Right atrium auricular region (tissue), 2 donors: ENCODE data around the gene USP21. TPM values are rescaled to one million over a fixed set of nuclear protein-coding genes. Genes with fewer than 3 reads are reported as not detected.

Experiments used
- DNase-seq: peaks from one replicate; pipeline ENCODE4 v3.0.0-alpha.2; 2019; ENCODE audit warnings: low spot score
- H3K27ac ChIP-seq, 2 donors: fragments of 200-600 bp; sonication (generic); 1 replicate in 1 of 2; 2 replicates in 1 of 2; pipeline ENCODE4 v1.5.1; 2016 to 2019
- H3K27me3 ChIP-seq, 2 donors: fragments of 200-600 bp; sonication (generic); one replicate each; pipeline versions ENCODE4 v1.5.1 to v1.6.0; 2017 to 2019
- H3K36me3 ChIP-seq: fragments of 200-600 bp; sonication (generic); one replicate; pipeline ENCODE4 v1.5.1; 2016
- H3K4me1 ChIP-seq, 2 donors: fragments of 200-600 bp; sonication (generic); one replicate each; pipeline versions ENCODE4 v1.5.1 to v1.6.0; 2017 to 2019
- H3K4me3 ChIP-seq, 2 donors: fragments of 200-600 bp; sonication (generic); 1 replicate in 1 of 2; 2 replicates in 1 of 2; pipeline ENCODE4 v1.5.1; 2017 to 2019; ENCODE audit warnings: mild to moderate bottlenecking in 1 of 2, moderate library complexity in 1 of 2
- H3K9me3 ChIP-seq, 2 donors: fragments of 200-600 bp; sonication (generic); one replicate each; pipeline ENCODE4 v1.5.1; 2019
- CTCF ChIP-seq, 2 donors: fragments of 200-600 bp; sonication (generic); IDR thresholded peaks; one replicate each; pipeline ENCODE4 v1.5.1; 2019; ENCODE audit warnings: antibody characterized with exemption in 2 of 2
- total RNA-seq, 2 donors: library from RNA; depleted of rRNA; stranded (reverse); fragments of >200 nt; gene quantifications; one replicate each; pipeline ENCODE4 v1.1.0, GENCODE V29; 2016

USP21 gene
- total RNA-seq, 2 donors from 2014 or later, result 13.5 to 14.4 TPM

- H3K27ac ChIP-seq, result no peak overlapping the region
- no peaks in the 10 kb centered on the region for H3K27me3 ChIP-seq
- DNase-seq, result no peak
- peaks cover 0 to 47% of the 10 kb centered on the region in 2 donors for H3K4me1 ChIP-seq
- TF ChIP-seq CTCF (IDR thresholded peaks at IDR 0.05), result no peak
- H3K4me3 ChIP-seq, result no peak overlapping the region
- no peaks in the 10 kb centered on the region for H3K9me3 ChIP-seq
- H3K36me3 ChIP-seq, result peaks cover 27% of the 10 kb centered on the region
These were observed 2.8 kb downstream of the USP21 start for GRCh38 chr1:161162052-161162451.

GRCh38 chr1:161162806-161163205 is 3.5 kb downstream of the USP21 start:
- H3K27me3 ChIP-seq, result no peaks in the 10 kb centered on the region
- no peak for DNase-seq
- peaks cover 19% of the 10 kb centered on the region for H3K36me3 ChIP-seq
- H3K27ac ChIP-seq, result no peak overlapping the region
- no peak for TF ChIP-seq CTCF (IDR thresholded peaks at IDR 0.05)
- H3K4me3 ChIP-seq, result no peak overlapping the region
- peaks cover 0 to 50% of the 10 kb centered on the region in 2 donors for H3K4me1 ChIP-seq
- no peaks in the 10 kb centered on the region for H3K9me3 ChIP-seq

- H3K4me1 ChIP-seq, result peaks cover 0 to 46% of the 10 kb centered on the region in 2 donors
- H3K4me3 ChIP-seq, result no peak overlapping the region
- H3K36me3 ChIP-seq, result peaks cover 17% of the 10 kb centered on the region
- no peak for TF ChIP-seq CTCF (IDR thresholded peaks at IDR 0.05)
- no peaks in the 10 kb centered on the region for H3K27me3 ChIP-seq
- no peaks in the 10 kb centered on the region for H3K9me3 ChIP-seq
- DNase-seq, result no peak
- no peak overlapping the region for H3K27ac ChIP-seq
These were observed 4.5 kb downstream of the USP21 start for GRCh38 chr1:161163793-161164192.

- Histone ChIP-seq H3K4me3 (peak overlapping the region; percentile 75 to 90), H3K4me1 (peaks cover 0 to 38% of the 10 kb centered on the region in 2 donors), H3K36me3 (peaks cover 21% of the 10 kb centered on the region), H3K27ac (peak overlapping the region; percentile 84 to 89), H3K9me3 (no peaks in the 10 kb centered on the region), H3K27me3 (no peaks in the 10 kb centered on the region)
- DNase-seq, result no peak
- TF ChIP-seq CTCF (IDR thresholded peaks at IDR 0.05), result no peak
These were observed 5.8 kb downstream of the USP21 start for GRCh38 chr1:161164901-161165610.

GRCh38 chr1:161165742-161166668 is 6.7 kb downstream of the USP21 start, which contains the start of gene PPOX:
PPOX (plus strand) TSS chr1:161166426; CDS start chr1:161166848, 422 bp downstream.
- peaks cover 0 to 28% of the 10 kb centered on the region in 2 donors for H3K4me1 ChIP-seq
- no peaks in the 10 kb centered on the region for H3K9me3 ChIP-seq
- H3K27me3 ChIP-seq, result no peaks in the 10 kb centered on the region
- peak; percentile 99 for DNase-seq
- H3K4me3 ChIP-seq, result peak within 1 kb of the TSS; percentile 75 to 90
- peak; percentile 37 to 61 for TF ChIP-seq CTCF (IDR thresholded peaks at IDR 0.05)
- H3K27ac ChIP-seq, result peak within 1 kb of the TSS; percentile 84 to 89
- peaks cover 30% of the 10 kb centered on the region for H3K36me3 ChIP-seq
